ENCODE data around the gene FAM111A.

GRCh38 chr11:59138643-59139042, 4.0 kb upstream of the FAM111A start:
- TF ChIP-seq POLR2A (IDR thresholded peaks at IDR 0.05) (no peak), CTCF (IDR thresholded peaks at IDR 0.05) (no peak)

Data from adrenal gland (tissue), 5 donors.